NAMALWA (cell line): Measurements from ENCODE around the gene ARGFX.
"Not testable (repeated sequence)": the region's sequence is repeated elsewhere in the genome, so short reads cannot be mapped to it uniquely, and the experiment has no call there.

ENCODE experiments used
- DNase-seq: peaks from one replicate; pipeline ENCODE4 v3.0.0-alpha.2; 2015; ENCODE audit warnings: low spot score

Gene ARGFX

GRCh38 chr3:121567649-121568048, at the start of gene ARGFX:
Gene ARGFX (plus strand): TSS chr3:121567949. CDS start chr3:121570714, 2,765 bp downstream.
- no peak for DNase-seq

- no peak for DNase-seq
Measured at GRCh38 chr3:121517953-121518655, 49.6 kb upstream of the ARGFX start.

GRCh38 chr3:121520510-121520909, 47.2 kb upstream of the ARGFX start:
- no peak for DNase-seq

- DNase-seq: peak; percentile 28
Measured at GRCh38 chr3:121529308-121529707, 38.4 kb upstream of the ARGFX start.

- no peak for DNase-seq
Measured at GRCh38 chr3:121531269-121531668, 36.5 kb upstream of the ARGFX start.

GRCh38 chr3:121542924-121543323, 24.8 kb upstream of the ARGFX start:
- DNase-seq: no peak

- DNase-seq: peak; percentile 53
Measured at GRCh38 chr3:121545049-121545573, 22.6 kb upstream of the ARGFX start.

- DNase-seq: peak; percentile 97
Measured at GRCh38 chr3:121545574-121546455, 21.9 kb upstream of the ARGFX start, which contains the start of gene POLQ. Gene POLQ (minus strand): TSS chr3:121545988. CDS start chr3:121545877, 111 bp downstream.

- no peak for DNase-seq
Measured at GRCh38 chr3:121552379-121552778, 15.4 kb upstream of the ARGFX start.

- DNase-seq: no peak
Measured at GRCh38 chr3:121552797-121553196, 15.0 kb upstream of the ARGFX start.

- DNase-seq: no peak
Measured at GRCh38 chr3:121557426-121557934, 10.3 kb upstream of the ARGFX start.

- no peak for DNase-seq
Measured at GRCh38 chr3:121562148-121562547, 5.6 kb upstream of the ARGFX start.

- DNase-seq: no peak
Measured at GRCh38 chr3:121566773-121567172, 976 bp upstream of the ARGFX start.

- DNase-seq: no peak
Measured at GRCh38 chr3:121574449-121574848, 6.7 kb downstream of the ARGFX start.

- no peak for DNase-seq
Measured at GRCh38 chr3:121581691-121582090, 13.9 kb downstream of the ARGFX start.

- DNase-seq: no peak
Measured at GRCh38 chr3:121584418-121584817, 16.7 kb downstream of the ARGFX start.

GRCh38 chr3:121592856-121593702, 25.3 kb downstream of the ARGFX start, which contains the start of gene FBXO40:
Gene FBXO40 (plus strand): TSS chr3:121593379. CDS start chr3:121620576, 27,197 bp downstream.
- DNase-seq: no peak

GRCh38 chr3:121593806-121594205, 26.1 kb downstream of the ARGFX start:
- not testable (repeated sequence) for DNase-seq

- DNase-seq: no peak
Measured at GRCh38 chr3:121594850-121595249, 27.1 kb downstream of the ARGFX start.

GRCh38 chr3:121595765-121596406, 28.1 kb downstream of the ARGFX start:
- DNase-seq: no peak

GRCh38 chr3:121598564-121598963, 30.8 kb downstream of the ARGFX start:
- no peak for DNase-seq
